Measurements from ENCODE around the gene LSM14A.
"Not testable (repeated sequence)": the region's sequence is repeated elsewhere in the genome, so short reads cannot be mapped to it uniquely, and the experiment has no call there.

Gene LSM14A

GRCh38 chr19:34171877-34172660 is at the start of gene LSM14A:
LSM14A (plus strand) TSS chr19:34172504; CDS start chr19:34172643, 139 bp downstream.
- peak; percentile 77 to 81 for DNase-seq (ENCODE audit: low read depth in 2 of 2)

- DNase-seq (ENCODE audit: low read depth in 2 of 2) = no peak
Measured at GRCh38 chr19:34124828-34125227, 47.5 kb upstream of the LSM14A start.

- no peak for DNase-seq (ENCODE audit: low read depth in 2 of 2)
Measured at GRCh38 chr19:34126966-34127365, 45.3 kb upstream of the LSM14A start.

GRCh38 chr19:34127684-34128189 is 44.6 kb upstream of the LSM14A start:
- DNase-seq (ENCODE audit: low read depth in 2 of 2) = no peak

DNA sequence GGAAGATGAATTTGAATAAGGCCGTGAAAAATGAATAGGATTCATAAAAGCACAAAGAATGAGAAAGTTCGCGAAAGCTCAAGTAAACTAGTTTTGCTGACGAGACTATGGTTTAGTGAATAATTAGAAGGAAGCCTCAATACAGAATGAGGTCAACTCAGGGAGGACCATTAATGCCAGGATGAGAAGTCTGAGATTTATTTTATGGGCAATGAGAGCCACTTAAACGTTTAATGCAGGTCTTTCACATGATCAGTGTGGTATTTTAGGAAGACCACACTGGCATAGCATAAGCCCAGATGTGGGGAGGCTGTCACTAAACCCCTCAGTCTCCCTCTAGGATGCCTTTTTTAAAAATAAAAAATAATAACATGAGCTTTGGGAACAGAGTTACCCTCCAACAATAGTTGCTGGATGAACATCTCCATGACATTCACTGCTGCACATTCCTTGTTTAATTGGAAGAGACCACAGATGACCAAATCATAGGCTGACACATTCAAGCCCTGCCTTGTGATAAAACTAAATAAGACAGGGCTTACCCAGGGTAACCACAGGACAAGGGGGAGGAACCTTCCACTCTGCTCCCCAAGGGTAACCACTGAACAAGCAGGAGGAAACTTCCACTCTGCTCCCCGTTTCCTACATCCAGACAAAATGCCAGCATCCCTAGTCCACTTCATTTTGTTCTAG is 43.6 kb upstream of the LSM14A start:
- no peak for DNase-seq (ENCODE audit: low read depth in 2 of 2)

GRCh38 chr19:34131100-34131499 is 41.2 kb upstream of the LSM14A start:
- no peak for DNase-seq (ENCODE audit: low read depth in 2 of 2)

DNA sequence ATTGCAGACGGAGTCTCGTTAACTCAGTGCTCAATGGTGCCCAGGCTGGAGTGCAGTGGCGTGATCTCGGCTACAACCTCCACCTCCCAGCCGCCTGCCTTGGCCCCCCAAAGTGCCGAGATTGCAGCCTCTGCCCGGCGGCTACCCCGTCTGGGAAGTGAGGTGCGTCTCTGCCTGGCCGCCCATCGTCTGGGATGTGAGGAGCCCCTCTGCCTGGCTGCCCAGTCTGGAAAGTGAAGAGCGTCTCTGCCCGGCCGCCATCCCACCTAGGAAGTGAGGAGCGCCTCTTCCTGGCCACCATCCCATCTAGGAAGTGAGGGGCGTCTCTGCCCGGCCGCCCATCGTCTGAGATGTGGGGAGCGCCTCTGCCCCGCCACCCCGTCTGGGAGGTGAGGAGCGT is 40.2 kb upstream of the LSM14A start:
- not testable (repeated sequence) for DNase-seq (ENCODE audit: low read depth in 2 of 2)

DNA sequence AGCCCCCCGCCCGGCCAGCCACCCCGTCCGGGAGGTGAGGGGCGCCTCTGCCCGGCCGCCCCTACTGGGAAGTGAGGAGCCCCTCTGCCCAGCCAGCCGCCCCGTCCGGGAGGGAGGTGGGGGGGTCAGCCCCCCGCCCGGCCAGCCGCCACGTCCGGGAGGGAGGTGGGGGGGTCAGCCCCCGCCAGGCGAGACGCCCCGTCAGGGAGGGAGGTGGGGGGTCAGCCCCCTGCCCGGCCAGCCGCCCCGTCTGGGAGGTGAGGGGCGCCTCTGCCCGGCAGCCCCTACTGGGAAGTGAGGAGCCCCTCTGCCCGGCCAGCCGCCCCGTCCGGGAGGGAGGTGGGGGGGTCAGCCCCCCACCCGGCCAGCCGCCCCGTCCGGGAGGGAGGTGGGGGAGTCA is 39.6 kb upstream of the LSM14A start:
- not testable (repeated sequence) for DNase-seq (ENCODE audit: low read depth in 2 of 2)

GRCh38 chr19:34134190-34135053 is 37.9 kb upstream of the LSM14A start:
- peak; percentile 67 to 93 for DNase-seq (ENCODE audit: low read depth in 2 of 2)

DNA sequence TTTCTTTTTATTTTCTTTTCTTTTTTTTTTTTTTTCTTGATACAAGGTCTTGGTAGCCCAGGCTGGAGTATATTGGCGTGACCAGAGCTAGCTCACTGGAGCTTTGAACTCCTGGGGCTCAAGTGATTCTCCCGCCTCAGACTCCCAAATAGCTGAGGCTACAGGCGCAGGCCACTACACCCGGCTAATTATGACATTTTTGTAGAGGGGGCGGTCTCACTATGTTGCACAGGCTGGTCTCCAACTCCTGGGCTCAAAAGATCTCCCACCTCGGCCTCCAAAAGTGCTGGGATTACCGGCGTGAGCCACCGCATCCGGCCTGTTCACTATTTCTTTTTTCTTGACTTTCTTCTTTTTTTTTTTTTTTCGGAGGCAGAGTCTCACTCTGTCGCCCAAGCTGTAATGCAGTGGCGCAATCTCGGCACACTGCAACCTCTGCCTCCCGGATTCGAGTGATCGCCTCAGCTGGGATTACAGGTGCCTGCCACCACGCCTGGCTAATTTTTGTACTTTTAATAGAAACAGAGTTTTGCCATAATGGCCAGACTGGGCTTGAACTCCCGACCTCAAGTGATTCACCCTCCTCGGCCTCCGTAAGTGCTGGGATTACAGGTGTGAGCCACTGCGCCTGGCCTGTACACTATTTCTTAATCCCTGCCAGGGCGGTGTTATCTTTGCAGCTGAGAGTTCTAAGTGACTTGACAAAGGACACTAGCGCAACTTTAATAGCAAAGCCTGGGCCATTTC is 37.1 kb upstream of the LSM14A start:
- no peak for DNase-seq (ENCODE audit: low read depth in 2 of 2)

DNA sequence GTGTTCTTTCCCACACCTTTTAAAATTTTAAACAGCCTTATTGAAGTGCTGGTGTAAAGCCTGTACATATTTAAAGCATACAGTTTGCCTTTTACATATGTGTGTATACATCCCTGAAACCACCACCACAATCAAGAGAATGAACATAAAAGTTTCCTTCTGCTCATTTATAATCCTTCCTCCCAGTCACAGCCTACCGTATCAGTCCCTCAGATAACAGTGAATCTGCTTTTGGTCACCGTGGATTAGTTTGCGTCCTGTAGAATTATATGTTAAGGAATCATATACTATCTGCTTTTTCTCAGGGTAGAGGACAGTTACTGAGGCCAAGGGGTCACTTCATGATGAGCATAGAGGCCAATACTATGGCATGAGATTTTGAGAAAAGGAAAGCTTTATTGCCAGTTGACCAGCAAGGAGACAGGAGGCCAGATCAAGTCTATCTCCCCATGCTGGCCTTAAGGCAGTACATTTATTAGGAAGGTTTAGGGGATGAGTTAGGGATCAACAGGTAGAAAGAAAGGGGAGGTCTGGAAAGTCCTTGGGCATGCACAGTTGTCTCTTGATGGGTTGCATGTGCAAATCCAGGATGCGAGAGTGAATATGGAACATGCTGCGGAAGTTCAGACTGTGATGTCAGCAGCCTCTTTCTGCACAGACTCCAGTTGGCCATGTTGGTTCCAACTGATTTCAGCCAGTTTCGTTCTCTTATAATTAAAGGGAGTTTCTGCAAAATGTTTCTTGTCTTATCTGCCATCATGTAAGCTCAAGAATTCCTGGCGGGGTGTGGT is 36.3 kb upstream of the LSM14A start:
- no peak for DNase-seq (ENCODE audit: low read depth in 2 of 2)

- DNase-seq (ENCODE audit: low read depth in 2 of 2) = no peak
Measured at GRCh38 chr19:34141025-34141424, 31.3 kb upstream of the LSM14A start.

DNA sequence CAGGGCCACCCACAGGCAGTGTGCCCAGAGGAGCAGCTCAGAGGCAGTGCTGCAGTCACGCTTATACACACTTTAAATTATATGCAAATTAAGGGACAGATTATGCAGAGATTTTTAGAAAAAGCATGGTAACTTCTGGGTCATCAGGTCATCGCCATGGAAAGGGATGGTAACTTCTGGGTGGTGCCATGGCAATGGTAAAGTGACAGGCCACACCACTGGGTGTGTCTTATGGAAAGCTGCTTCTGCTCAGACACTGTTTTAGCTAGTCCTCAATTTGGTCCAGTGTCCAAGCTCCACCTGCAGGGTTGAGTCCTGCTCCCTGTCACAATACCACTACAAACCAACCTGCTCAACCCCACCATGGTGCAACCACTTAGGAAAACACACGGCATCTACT is 29.9 kb upstream of the LSM14A start:
- no peak for DNase-seq (ENCODE audit: low read depth in 2 of 2)

DNA sequence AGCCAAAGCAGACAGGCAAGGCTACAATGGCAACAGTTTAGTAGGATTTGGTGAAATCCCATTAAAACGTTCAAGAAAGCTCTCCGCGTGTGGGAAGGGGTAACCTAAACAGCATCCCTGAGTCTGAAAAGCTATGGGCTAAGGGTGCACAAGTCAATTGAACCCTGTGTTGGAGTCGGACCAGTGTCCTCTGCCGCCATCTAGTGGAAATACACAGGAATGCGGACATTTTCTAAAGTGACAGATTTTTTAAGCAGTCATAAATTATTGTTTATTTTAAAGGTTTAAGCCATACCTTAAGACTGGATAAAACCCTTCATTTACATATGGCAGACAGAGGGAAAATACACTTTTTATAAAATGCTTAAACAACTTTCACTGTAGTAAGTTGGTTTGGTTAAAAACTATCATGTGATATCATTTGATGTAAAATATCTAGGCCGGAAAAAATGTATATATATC is 26.5 kb upstream of the LSM14A start:
- DNase-seq (ENCODE audit: low read depth in 2 of 2) = peak; percentile 7 to 17

- DNase-seq (ENCODE audit: low read depth in 2 of 2) = no peak
Measured at GRCh38 chr19:34148658-34149185, 23.6 kb upstream of the LSM14A start.

GRCh38 chr19:34149873-34150272 is 22.4 kb upstream of the LSM14A start:
- DNase-seq (ENCODE audit: low read depth in 2 of 2) = no peak

- no peak for DNase-seq (ENCODE audit: low read depth in 2 of 2)
Measured at GRCh38 chr19:34150558-34150957, 21.7 kb upstream of the LSM14A start.

- no peak for DNase-seq (ENCODE audit: low read depth in 2 of 2)
Measured at GRCh38 chr19:34151439-34151838, 20.9 kb upstream of the LSM14A start.

- DNase-seq (ENCODE audit: low read depth in 2 of 2) = no peak
Measured at GRCh38 chr19:34154401-34154800, 17.9 kb upstream of the LSM14A start.

GRCh38 chr19:34155686-34156085 is 16.6 kb upstream of the LSM14A start:
- no peak for DNase-seq (ENCODE audit: low read depth in 2 of 2)

All from stimulated activated CD4-positive, alpha-beta T cell treated with anti-CD3 and anti-CD28 coated beads, Interleukin-1b, Interleukin-23, amount 100 ng/mL, for 1 hour (primary cell).